ENCODE measurements around the gene FGFRL1.

Gene FGFRL1

DNA sequence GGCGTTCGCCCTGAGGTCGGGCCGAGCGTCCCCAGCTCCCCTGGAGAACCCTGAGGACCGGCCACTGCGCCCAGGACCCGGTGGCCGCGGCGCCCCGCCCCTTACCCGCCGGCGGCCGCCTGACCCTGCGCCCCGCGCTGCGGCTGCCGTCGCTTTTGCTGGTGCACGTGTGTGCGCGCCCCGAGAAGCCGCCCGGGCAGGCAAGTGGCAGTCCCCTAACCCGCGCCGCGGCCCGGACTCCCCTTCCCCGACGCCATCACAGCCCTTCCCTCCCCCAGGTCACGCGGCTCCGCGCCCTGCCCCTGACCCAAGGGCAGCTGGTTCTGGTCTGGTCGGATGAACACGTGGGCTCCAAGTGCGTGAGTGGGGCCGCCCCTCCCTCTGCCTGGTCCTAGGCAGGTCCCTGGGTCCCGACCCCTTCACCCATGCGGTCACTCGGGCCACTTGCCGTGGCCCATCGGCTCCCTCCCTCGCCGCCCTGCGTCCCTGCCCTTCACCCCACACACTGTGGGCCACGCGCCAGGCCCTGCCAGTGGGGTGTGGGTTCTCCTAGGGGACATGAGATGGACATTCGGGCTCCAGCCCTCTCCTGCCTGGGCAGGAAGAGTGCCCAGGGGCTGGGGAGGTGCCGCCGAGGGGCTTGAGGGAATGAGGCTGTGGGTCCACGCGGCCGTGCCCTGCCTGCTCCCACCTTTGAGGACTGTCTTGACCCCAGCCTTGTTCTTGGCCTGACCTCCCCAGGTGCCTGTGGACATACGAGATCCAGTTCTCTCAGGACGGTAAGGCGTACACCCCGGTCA, 8.0 kb upstream of the FGFRL1 start:
- H3K4me3 ChIP-seq (replicated peaks; ENCODE audit: insufficient read depth, low read length) = no peak overlapping the region
- TF ChIP-seq REST (IDR thresholded peaks at IDR 0.05; ENCODE audit: insufficient replicate concordance, low read depth) (no peak), GABPA (IDR thresholded peaks at IDR 0.05; ENCODE audit: low read depth) (no peak), SPI1 (IDR thresholded peaks at IDR 0.05; ENCODE audit: borderline replicate concordance, low read depth) (no peak), POLR2AphosphoS5 (IDR thresholded peaks at IDR 0.05; ENCODE audit: low read depth) (no peak)
- TF ChIP-seq, protein P1, sequence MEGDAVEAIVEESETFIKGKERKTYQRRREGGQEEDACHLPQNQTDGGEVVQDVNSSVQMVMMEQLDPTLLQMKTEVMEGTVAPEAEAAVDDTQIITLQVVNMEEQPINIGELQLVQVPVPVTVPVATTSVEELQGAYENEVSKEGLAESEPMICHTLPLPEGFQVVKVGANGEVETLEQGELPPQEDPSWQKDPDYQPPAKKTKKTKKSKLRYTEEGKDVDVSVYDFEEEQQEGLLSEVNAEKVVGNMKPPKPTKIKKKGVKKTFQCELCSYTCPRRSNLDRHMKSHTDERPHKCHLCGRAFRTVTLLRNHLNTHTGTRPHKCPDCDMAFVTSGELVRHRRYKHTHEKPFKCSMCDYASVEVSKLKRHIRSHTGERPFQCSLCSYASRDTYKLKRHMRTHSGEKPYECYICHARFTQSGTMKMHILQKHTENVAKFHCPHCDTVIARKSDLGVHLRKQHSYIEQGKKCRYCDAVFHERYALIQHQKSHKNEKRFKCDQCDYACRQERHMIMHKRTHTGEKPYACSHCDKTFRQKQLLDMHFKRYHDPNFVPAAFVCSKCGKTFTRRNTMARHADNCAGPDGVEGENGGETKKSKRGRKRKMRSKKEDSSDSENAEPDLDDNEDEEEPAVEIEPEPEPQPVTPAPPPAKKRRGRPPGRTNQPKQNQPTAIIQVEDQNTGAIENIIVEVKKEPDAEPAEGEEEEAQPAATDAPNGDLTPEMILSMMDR (IDR thresholded peaks at IDR 0.05; ENCODE audit: insufficient read depth, low read length) = no peak
- no peak for DNase-seq (ENCODE audit: low read depth in 1 of 2, low spot score in 1 of 2)
- H3K27ac ChIP-seq (replicated peaks) = no peak overlapping the region
- peaks cover 47% of the 10 kb centered on the region for H3K27me3 ChIP-seq (ENCODE audit: insufficient read depth, poor library complexity, severe bottlenecking)

- TF ChIP-seq SPI1 (IDR thresholded peaks at IDR 0.05; ENCODE audit: borderline replicate concordance, low read depth) = no peak
- TF ChIP-seq, protein P1 (IDR thresholded peaks at IDR 0.05; ENCODE audit: insufficient read depth, low read length) = no peak
- no peak for TF ChIP-seq POLR2AphosphoS5 (IDR thresholded peaks at IDR 0.05; ENCODE audit: low read depth)
- TF ChIP-seq GABPA (IDR thresholded peaks at IDR 0.05; ENCODE audit: low read depth) = no peak
- TF ChIP-seq REST (IDR thresholded peaks at IDR 0.05; ENCODE audit: insufficient replicate concordance, low read depth) = no peak
- peaks cover 48% of the 10 kb centered on the region for H3K27me3 ChIP-seq (ENCODE audit: insufficient read depth, poor library complexity, severe bottlenecking)
- DNase-seq (ENCODE audit: low read depth in 1 of 2, low spot score in 1 of 2) = no peak
Measured at GRCh38 chr4:1004071-1004418, 7.4 kb upstream of the FGFRL1 start.

DNA sequence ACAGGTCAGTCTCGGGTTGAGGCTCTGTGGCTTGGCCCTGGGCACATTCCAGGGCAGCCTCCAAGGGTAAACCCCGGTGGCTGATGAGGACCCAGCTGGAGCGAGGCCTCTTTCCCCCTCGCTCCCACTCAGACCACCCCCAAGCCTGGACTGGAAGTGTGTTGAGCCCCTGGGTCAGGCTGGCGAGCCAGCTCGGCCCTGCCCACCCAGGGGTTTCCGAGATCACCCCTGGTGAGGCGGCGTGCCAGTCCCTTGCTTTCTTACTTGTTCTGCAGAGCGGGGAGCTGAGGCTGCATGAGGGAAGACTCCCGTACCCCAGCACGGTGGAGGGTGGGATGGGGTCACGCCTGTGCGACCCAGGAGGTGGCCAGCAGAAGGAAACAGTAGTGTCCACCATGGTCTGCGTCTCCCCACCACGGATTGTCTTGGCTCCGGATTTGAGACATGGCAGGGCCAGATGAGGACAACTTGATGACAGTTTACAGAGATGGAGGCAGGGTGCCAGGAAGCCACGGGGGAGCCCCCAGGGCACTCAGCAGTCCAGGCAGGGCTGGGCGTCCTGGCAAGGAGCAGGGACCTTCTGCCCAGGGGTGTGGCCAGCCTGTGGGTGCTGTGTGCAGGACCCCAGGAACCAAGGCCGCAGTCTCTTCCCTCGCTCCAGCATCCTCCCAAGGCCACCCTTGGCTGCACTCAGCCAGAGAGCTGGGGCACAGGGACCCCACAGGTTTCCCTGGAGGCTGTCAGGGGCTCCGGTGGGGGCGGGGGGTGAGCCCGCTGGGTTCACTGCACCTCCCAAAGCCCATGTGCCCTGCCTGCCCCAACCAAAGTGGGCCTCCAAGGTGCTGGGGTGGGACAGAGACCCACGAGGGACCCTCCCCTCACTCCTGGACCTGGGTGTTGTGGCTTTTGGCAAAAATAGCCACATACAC, 6.6 kb upstream of the FGFRL1 start:
- TF ChIP-seq POLR2AphosphoS5 (IDR thresholded peaks at IDR 0.05; ENCODE audit: low read depth) = no peak
- no peak for TF ChIP-seq REST (IDR thresholded peaks at IDR 0.05; ENCODE audit: insufficient replicate concordance, low read depth)
- TF ChIP-seq, protein P1 (IDR thresholded peaks at IDR 0.05; ENCODE audit: insufficient read depth, low read length) = no peak
- TF ChIP-seq GABPA (IDR thresholded peaks at IDR 0.05; ENCODE audit: low read depth) = no peak
- TF ChIP-seq SPI1 (IDR thresholded peaks at IDR 0.05; ENCODE audit: borderline replicate concordance, low read depth) = no peak
- H3K4me3 ChIP-seq (replicated peaks; ENCODE audit: insufficient read depth, low read length) = no peak overlapping the region
- peaks cover 45% of the 10 kb centered on the region for H3K27me3 ChIP-seq (ENCODE audit: insufficient read depth, poor library complexity, severe bottlenecking)
- H3K27ac ChIP-seq (replicated peaks) = no peak overlapping the region
- DNase-seq (ENCODE audit: low read depth in 1 of 2, low spot score in 1 of 2) = no peak

More at GRCh38 chr4:1004071-1004418, 7.4 kb upstream of the FGFRL1 start:
- no peak overlapping the region for H3K27ac ChIP-seq (replicated peaks)
- H3K4me3 ChIP-seq (replicated peaks; ENCODE audit: insufficient read depth, low read length) = no peak overlapping the region
